ENCODE data around the gene CYB5RL. TPM values are rescaled to one million over a fixed set of nuclear protein-coding genes. Genes with fewer than 3 reads are reported as not detected.

Gene CYB5RL
- total and polyA plus RNA-seq, 2 of the 13 experiments (the other 11 are each of a cell fraction or from before 2014, with no cell fraction given) = 3.7 to 5.0 TPM

DNA sequence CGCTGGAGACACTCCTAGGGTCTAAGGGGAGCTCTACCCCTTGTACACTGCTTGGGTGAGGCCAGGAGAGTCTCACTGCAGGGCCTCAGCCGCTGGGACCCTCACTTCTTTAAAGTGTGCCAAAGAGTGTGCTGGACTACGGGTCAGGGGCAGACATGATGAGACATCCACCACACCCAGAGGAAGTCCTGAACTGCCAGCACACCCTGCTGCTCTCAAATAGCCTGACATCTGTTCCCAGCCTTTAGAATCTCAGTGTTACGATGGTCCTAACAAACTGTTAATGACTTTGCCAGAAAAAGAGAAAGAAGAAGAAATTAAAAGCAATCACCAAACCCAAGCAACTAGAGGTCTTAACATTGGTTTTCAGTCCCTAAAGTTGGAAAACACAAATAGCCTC, 49.1 kb upstream of the CYB5RL start (continued):
- TF ChIP-seq, protein P1, sequence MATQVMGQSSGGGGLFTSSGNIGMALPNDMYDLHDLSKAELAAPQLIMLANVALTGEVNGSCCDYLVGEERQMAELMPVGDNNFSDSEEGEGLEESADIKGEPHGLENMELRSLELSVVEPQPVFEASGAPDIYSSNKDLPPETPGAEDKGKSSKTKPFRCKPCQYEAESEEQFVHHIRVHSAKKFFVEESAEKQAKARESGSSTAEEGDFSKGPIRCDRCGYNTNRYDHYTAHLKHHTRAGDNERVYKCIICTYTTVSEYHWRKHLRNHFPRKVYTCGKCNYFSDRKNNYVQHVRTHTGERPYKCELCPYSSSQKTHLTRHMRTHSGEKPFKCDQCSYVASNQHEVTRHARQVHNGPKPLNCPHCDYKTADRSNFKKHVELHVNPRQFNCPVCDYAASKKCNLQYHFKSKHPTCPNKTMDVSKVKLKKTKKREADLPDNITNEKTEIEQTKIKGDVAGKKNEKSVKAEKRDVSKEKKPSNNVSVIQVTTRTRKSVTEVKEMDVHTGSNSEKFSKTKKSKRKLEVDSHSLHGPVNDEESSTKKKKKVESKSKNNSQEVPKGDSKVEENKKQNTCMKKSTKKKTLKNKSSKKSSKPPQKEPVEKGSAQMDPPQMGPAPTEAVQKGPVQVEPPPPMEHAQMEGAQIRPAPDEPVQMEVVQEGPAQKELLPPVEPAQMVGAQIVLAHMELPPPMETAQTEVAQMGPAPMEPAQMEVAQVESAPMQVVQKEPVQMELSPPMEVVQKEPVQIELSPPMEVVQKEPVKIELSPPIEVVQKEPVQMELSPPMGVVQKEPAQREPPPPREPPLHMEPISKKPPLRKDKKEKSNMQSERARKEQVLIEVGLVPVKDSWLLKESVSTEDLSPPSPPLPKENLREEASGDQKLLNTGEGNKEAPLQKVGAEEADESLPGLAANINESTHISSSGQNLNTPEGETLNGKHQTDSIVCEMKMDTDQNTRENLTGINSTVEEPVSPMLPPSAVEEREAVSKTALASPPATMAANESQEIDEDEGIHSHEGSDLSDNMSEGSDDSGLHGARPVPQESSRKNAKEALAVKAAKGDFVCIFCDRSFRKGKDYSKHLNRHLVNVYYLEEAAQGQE (IDR thresholded peaks at IDR 0.05; ENCODE audit: borderline replicate concordance in 1 of 2, low read depth in 1 of 2, low read length in 2 of 2) = no peak
- TF ChIP-seq SMAD1 (CRISPR knock-in tag; IDR thresholded peaks at IDR 0.05; ENCODE audit: borderline replicate concordance, low read depth) = no peak

DNA sequence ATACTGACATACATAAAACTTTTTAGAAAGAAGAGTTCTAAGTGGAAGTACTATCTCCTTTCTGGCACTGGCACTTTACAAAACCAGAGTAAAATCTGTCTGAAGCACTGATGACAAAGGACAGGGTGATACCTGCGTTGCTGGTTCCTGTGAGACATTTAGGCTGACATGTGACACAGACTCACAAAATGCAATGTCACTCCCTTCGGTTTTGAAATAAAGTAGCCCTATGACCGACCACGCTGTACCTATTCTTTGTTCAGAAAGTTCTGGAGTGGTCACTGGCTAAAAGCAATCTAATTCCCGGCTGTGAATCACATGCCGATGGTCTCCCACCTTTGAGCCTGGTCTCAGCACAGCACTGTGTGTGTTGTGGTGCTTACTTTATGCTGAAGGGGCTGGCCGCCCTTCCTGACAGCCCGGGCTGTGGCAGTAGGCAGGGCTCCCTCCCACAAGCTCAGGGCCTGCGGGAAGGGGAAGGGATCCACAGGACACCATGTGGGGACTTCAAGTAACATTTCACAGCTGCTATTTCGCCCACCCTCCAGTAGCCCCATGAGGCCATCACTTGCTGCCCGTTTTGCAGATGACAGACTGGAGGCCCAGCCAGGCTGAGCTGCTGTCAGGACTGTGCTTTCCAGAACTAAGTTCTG, 48.2 kb upstream of the CYB5RL start:
- Histone ChIP-seq H3K9me3 (ENCODE audit: low read length) (no peaks in the 10 kb centered on the region), H3K9ac (ENCODE audit: insufficient read depth, low read depth, low read length) (no peak overlapping the region), H3K79me2 (ENCODE audit: insufficient read depth, low read length) (no peaks in the 10 kb centered on the region), H3K4me1 (ENCODE audit: insufficient read depth, low read length) (no peaks in the 10 kb centered on the region), H3K4me2 (ENCODE audit: low read depth, low read length) (no peak overlapping the region), H3K27me3 (ENCODE audit: control insufficient read depth in 1 of 2, insufficient read depth in 2 of 2, low read length in 2 of 2) (no peaks in the 10 kb centered on the region), H3K27ac (ENCODE audit: extremely low read length, insufficient read depth, low read length) (no peak overlapping the region), H4K20me1 (ENCODE audit: insufficient read depth, low read length) (no peaks in the 10 kb centered on the region), H3K4me3 (replicated peaks in 1 of 3; ENCODE audit: insufficient read depth in 1 of 3, low read depth in 2 of 3, low read length in 3 of 3) (no peak overlapping the region), H3K36me3 (replicated peaks in 1 of 2; ENCODE audit: control insufficient read depth in 1 of 2, insufficient read depth in 2 of 2, low read length in 2 of 2) (peaks cover 11% of the 10 kb centered on the region in 2 experiments; a peak in 4 of 5 replicates), H2AFZ (ENCODE audit: low read length) (no peak overlapping the region)
- in situ Hi-C loops (cut with HindIII; ENCODE audit: extremely low pct_ligation_motif_present, low pct_unique_long_range_greater_than_20kb) (no loop called here), intact Hi-C loops (cut with micrococcal nuclease; ENCODE audit: unreplicated experiment) (no loop called here)
- no peak for DNase-seq (ENCODE audit: low spot score)
- ChIA-PET CTCF (ENCODE audit: low intra/inter-chr PET ratio, low total read pairs) (no interaction called here), POLR2A (no interaction called here)
- 98% methylated on average over 5 of the region's 11 CpGs for WGBS (ENCODE audit: low lambda C conversion rate)
- BruUV-seq (replicated peaks) = no TSS peak
- TF ChIP-seq SNRNP70 (IDR thresholded peaks at IDR 0.05; ENCODE audit: low read depth, low read length) (no peak), THAP11 (CRISPR knock-in tag; IDR thresholded peaks at IDR 0.05) (no peak), ZNF883 (CRISPR knock-in tag; IDR thresholded peaks at IDR 0.05; ENCODE audit: not compliant biosample characterization) (no peak), HCFC1 (IDR thresholded peaks at IDR 0.05; ENCODE audit: low read depth, low read length) (no peak), ONECUT2 (CRISPR knock-in tag; IDR thresholded peaks at IDR 0.05) (no peak), ZNF577 (CRISPR knock-in tag; IDR thresholded peaks at IDR 0.05; ENCODE audit: borderline replicate concordance, low read depth) (no peak), ARID2 (CRISPR knock-in tag; IDR thresholded peaks at IDR 0.05; ENCODE audit: borderline replicate concordance) (no peak), CREM (IDR thresholded peaks at IDR 0.05) (no peak), CREM (CRISPR knock-in tag; IDR thresholded peaks at IDR 0.05) (no peak), CHD2 (IDR thresholded peaks at IDR 0.05; ENCODE audit: low read depth, low read length) (no peak), HMG20A (CRISPR knock-in tag; IDR thresholded peaks at IDR 0.05; ENCODE audit: borderline replicate concordance) (no peak), RXRA (CRISPR knock-in tag; IDR thresholded peaks at IDR 0.05) (no peak), ZNF562 (CRISPR knock-in tag; IDR thresholded peaks at IDR 0.05; ENCODE audit: borderline replicate concordance) (no peak)
- TF ChIP-seq, protein P2, sequence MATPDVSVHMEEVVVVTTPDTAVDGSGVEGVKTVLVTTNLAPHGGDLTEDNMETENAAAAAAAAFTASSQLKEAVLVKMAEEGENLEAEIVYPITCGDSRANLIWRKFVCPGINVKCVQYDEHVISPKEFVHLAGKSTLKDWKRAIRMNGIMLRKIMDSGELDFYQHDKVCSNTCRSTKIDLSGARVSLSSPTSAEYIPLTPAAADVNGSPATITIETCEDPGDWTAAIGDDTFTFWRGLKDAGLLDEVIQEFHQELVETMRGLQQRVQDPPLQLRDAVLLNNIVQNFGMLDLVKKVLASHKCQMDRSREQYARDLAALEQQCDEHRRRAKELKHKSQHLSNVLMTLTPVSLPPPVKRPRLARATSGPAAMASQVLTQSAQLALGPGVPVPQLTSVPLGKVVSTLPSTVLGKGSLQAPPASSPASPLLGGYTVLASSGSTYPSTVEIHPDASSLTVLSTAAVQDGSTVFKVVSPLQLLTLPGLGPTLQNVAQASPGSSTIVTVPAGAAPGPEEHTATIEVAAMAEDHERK (CRISPR knock-in tag; IDR thresholded peaks at IDR 0.05; ENCODE audit: low read depth) = no peak
- TF ChIP-seq, protein P3, sequence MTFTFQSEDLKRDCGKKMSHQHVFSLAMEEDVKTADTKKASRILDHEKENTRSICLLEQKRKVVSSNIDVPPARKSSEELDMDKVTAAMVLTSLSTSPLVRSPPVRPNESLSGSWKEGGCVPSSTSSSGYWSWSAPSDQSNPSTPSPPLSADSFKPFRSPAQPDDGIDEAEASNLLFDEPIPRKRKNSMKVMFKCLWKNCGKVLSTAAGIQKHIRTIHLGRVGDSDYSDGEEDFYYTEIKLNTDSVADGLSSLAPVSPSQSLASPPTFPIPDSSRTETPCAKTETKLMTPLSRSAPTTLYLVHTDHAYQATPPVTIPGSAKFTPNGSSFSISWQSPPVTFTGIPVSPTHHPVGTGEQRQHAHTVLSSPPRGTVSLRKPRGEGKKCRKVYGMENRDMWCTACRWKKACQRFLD (CRISPR knock-in tag; IDR thresholded peaks at IDR 0.05; ENCODE audit: borderline replicate concordance) = no peak
- no peak for FAIRE-seq
- no peak for ATAC-seq
